Rectal smooth muscle tissue (tissue), 1 donor: ENCODE data around the gene C16orf87.

Source experiments
- H3K27ac ChIP-seq: one replicate; pipeline ENCODE4 v1.7.0; 2013; ENCODE audit warnings: low read depth, low read length, inconsistent platforms
- H3K27me3 ChIP-seq: one replicate; pipeline ENCODE4 v1.7.0; 2013; ENCODE audit warnings: low read length; ENCODE audit not compliant: control insufficient read depth, insufficient read depth
- H3K36me3 ChIP-seq: one replicate; pipeline ENCODE4 v1.7.0; 2013; ENCODE audit warnings: low read length; ENCODE audit not compliant: control insufficient read depth, insufficient read depth
- H3K4me1 ChIP-seq: one replicate; pipeline ENCODE4 v1.7.0; 2013; ENCODE audit warnings: low read length; ENCODE audit not compliant: control insufficient read depth, insufficient read depth
- H3K4me3 ChIP-seq: one replicate; pipeline ENCODE4 v1.7.0; 2013; ENCODE audit warnings: low read length
- H3K9ac ChIP-seq: one replicate; pipeline ENCODE4 v1.7.0; 2013; ENCODE audit warnings: low read length

The C16orf87 gene

DNA sequence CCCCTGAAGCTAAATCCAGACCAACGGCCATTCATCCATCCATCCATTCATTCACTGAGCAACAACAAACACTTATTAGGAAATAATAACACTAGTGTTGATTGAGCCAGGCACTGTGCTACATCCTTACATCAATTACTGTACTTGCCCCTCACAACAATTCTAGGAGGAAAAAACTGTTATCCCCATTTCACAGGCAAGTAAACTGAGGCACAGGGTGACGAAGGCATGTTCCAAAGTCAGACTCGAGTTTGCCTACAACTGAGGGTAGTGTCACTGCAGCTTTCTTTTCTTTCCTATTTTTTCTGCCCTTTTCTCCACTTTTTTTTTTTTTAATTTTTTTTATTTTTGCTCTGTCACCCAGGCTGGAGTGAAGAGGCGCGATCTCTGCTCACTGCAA is 71.7 kb downstream of the C16orf87 start:
- H3K27ac ChIP-seq = no peak overlapping the region
- H3K27me3 ChIP-seq = no peaks in the 10 kb centered on the region
- H3K36me3 ChIP-seq = no peaks in the 10 kb centered on the region
- no peak overlapping the region for H3K9ac ChIP-seq
- H3K4me3 ChIP-seq = no peak overlapping the region
- H3K4me1 ChIP-seq = no peaks in the 10 kb centered on the region

DNA sequence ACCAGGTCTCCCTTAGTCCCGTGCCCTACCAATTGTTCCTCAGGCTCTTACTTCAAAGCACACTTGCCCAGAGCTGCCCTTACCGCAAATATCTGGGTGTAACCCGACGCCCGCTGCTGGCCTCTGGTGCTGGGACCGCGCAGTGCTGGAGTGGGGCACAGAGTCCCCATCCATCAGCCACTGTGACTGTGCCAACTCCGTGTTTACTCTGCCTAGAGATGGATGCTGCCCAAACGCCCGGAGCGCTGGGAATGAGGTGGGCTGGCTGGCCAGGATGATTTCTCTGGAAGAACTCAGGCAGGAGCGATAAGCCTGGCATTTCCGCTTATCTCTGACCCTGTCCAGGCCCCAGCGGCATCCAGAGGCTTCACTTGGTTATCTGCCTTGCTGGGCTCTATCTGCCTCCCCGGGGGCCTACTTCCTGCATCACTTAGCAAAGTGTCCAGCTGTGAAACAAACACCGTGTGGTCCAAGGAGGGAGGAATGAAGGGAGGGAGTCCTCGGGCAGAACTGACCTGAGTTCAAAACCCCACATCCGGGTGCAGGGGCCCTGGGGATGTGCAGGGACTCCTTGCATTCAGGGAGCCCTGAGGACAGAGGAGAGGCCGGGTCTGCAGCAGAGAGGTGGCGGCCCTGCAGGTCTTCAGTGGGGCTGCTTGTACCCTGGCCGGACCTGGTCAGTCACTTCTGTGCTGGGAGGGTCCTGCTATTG is 73.5 kb downstream of the C16orf87 start:
- Histone ChIP-seq H3K4me3 (no peak overlapping the region), H3K27ac (no peak overlapping the region)

DNA sequence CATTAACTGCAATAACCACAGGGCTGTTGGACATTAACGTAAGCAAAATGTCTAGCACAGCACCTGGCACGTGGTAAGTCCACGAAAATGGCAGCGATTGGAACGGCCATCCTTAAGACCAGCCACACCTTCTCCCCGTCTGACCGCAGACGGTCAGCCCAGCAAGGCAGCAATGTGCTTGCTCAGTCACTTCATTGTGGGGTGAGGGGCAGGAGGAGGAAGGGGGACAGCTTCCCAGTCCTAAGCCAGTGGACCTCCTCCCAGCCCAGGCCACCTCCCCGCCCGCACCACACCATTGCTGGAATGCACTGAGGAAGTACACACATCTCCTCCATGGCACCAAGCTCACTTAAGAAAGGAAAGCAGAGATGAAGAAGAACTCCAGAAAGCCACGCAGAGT is 74.2 kb downstream of the C16orf87 start:
- Histone ChIP-seq H3K27me3 (no peaks in the 10 kb centered on the region), H3K36me3 (no peaks in the 10 kb centered on the region), H3K4me1 (no peaks in the 10 kb centered on the region), H3K9ac (no peak overlapping the region), H3K4me3 (no peak overlapping the region), H3K27ac (no peak overlapping the region)

More for the DNA sequence above, 73.5 kb downstream of the C16orf87 start:
- no peaks in the 10 kb centered on the region for H3K27me3 ChIP-seq
- H3K4me1 ChIP-seq = no peaks in the 10 kb centered on the region
- no peak overlapping the region for H3K9ac ChIP-seq
- no peaks in the 10 kb centered on the region for H3K36me3 ChIP-seq

DNA sequence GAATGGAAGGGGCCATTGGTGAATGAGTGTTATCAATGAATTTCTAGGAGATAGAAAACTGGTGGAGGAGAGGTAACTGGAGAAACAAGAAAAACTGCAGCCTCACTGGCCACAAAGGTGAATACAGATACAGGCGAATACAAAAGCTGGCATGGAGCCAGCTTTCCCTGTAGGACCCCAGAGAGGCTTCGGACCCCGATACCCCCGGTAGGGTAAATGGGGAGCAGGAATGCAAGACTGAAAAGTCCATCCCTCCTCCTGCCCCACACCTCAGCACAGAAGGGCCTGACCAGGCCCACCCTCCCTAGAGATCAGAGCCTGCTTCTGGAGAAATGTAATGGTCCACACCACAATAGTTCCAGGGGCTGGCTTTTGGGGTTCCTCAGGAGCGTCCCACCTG is 78.0 kb downstream of the C16orf87 start:
- H3K27ac ChIP-seq = no peak overlapping the region

DNA sequence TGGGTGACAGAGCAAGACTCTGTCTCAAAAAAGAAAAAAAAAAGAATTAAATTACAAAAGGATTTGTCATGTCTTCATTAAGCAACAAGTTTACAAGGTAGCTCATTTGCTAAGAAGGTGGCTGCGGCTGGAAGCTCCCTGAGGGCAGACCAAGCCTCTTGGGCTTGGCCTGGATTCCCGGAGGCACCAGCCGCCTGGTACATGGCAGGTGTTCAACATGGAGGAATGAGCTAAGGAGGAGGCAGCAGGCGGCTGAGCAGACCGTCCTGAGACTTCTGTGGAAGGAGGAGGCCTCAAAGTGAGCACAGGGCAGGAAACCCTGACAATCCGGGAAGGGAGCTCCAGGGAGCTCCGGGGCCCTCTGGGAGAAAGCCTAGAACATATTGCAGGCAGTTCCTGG is 79.6 kb downstream of the C16orf87 start:
- Histone ChIP-seq H3K27ac (no peak overlapping the region), H3K9ac (no peak overlapping the region), H3K4me1 (no peaks in the 10 kb centered on the region), H3K4me3 (no peak overlapping the region), H3K36me3 (no peaks in the 10 kb centered on the region), H3K27me3 (no peaks in the 10 kb centered on the region)

More for the DNA sequence above, 78.0 kb downstream of the C16orf87 start:
- Histone ChIP-seq H3K4me3 (no peak overlapping the region), H3K27me3 (no peaks in the 10 kb centered on the region), H3K4me1 (no peaks in the 10 kb centered on the region), H3K9ac (no peak overlapping the region), H3K36me3 (no peaks in the 10 kb centered on the region)

DNA sequence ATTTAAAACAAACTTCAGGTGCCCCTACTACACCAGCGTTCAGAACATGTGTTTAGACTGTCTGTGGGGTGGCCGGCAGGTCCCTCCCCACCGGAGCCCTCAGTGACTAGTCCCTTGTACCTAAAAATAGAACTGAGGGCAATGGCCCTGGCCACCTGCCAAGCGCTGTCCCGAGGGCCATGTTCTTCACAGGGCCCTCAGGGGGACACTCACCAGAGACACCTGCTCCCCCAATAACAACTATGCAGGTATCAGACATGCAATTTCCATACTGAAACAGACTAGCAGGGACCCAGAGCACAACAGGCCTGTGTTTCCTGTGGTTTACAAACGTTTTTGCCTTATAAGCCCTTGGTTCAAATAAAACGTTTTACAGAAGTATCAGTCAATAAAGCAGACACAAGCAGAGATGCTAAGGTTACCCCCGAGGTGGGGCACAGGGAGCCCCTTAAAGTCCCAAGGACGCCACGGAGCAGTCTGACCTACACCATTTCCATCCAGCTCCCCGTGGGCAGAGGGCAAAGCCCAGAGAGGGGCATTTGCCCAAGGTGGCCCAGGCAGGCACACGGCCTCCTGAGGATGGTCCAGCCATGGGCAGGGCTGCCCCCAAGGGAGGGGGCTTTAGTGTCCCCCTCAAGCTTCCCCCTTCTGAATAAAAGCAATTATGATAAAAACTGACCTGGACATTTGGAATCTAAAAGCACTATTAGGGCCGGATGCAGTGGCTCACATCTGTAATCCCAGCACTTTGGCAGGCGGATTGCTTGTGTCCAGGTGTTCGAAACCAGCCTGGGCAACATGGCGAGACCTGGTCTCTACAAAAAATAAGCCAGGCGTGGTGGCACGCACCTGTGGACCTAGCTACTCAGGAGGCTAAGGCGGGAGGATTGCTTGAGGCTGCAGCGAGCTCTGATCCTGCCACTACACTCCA is 81.9 kb downstream of the C16orf87 start:
- Histone ChIP-seq H3K36me3 (no peaks in the 10 kb centered on the region), H3K27ac (no peak overlapping the region), H3K4me3 (no peak overlapping the region), H3K9ac (no peak overlapping the region), H3K4me1 (no peaks in the 10 kb centered on the region), H3K27me3 (no peaks in the 10 kb centered on the region)

DNA sequence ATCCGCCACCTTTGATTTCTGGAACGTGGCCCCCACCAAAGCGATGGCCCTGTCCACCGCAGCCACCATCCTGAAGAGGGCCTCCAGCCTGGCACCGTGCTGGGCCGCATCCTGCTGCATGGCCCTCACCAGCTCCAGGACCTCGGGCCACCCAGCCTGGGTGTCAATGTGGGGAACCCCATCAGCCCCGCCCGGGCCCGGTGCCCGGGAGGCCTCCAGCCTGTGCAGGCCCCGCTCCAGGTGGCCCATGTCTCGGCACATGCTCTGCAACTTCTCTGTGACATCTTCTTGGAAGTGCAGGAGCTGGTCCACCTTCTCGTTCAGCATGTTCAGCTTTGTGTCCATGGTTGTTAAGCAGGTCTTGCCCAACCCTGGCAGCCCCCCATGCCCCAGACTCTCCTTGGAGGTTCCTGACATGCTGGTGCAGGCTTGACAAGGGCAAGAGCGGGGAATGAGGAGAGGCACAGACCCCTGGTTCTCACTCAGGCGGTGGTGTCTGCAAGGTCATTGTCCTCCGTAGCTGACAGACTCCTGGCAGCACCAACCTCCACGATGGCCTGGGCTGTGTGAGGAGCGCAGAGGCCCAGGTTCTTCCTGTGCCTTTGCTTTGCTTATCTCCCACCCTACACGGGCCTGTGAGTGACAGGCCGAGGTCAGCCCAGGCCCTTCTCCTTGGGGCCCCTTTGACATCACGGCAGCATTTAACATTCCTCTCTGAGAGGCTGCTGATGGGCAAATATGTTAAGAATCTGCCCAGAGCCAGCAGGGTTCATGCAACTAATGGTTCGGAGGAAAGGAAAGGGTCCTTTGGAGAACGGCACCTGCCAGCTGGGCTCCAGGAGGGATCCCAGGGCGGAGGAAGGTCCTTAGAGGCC is 83.0 kb downstream of the C16orf87 start, which contains the start of gene MYLK3:
Gene MYLK3 (minus strand): TSS at position 568 of the 875 bp plus-strand sequence. CDS start 151 bp downstream, at position 417.
- no peaks in the 10 kb centered on the region for H3K36me3 ChIP-seq
- no peaks in the 10 kb centered on the region for H3K4me1 ChIP-seq
- no peak within 1 kb of the TSS for H3K27ac ChIP-seq
- H3K9ac ChIP-seq = no peak within 1 kb of the TSS
- H3K4me3 ChIP-seq = no peak within 1 kb of the TSS
- H3K27me3 ChIP-seq = no peaks in the 10 kb centered on the region

DNA sequence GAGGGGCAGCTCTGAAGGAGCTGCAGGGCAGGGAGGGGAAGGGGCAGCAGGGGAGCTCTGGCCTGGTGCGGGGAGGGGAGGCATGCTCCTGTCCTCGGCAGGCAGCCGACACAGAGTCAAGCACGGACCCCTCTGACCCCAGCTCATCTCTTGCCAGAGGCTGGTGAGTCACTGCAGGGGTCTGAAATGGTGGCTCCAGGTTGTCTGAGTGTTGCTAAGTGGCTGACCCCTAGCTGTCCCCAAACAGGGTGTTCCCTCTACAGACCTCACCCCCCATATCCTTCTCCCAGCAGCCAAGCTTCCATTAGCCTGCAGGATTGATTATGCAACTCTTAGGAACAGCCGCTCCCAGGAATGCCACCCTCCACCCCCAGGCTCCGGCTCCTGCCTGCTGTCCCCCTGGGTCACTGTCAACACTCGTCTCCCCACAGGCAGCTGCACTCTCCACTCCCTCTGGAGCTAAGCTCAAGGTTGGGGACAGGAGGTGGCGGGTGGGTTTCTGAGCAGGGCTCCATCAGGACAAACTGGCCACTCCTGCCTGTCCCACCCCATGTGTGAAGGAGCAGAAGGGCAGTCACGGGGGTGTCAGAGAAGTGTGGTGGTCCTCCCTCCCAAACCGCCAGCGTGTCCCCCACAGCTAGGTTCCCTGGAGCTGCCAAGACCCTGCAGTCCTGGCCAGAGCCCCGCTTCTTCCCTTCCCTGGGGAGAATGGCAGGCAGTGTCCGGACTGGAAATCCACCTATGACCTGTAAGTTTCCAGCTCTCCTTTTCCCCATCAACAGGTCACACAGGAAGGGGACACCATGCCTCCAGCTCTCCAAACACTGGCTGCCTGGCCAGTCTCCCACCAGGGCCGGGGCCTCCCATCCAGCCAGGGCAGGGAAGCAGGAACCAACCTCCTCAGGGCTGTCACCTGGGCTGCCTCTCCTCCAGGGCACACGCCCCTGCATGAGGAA is 83.9 kb downstream of the C16orf87 start:
- Histone ChIP-seq H3K36me3 (no peaks in the 10 kb centered on the region), H3K27me3 (no peaks in the 10 kb centered on the region), H3K27ac (no peak overlapping the region), H3K4me1 (no peaks in the 10 kb centered on the region), H3K9ac (no peak overlapping the region), H3K4me3 (no peak overlapping the region)
